Peyer's patch (tissue), 4 donors: ENCODE data around the gene UGT2B28.
"Not testable (repeated sequence)": the region's sequence is repeated elsewhere in the genome, so short reads cannot be mapped to it uniquely, and the experiment has no call there.

Experiments
- POLR2A ChIP-seq, 2 donors: fragments of 450-650 bp; IDR thresholded peaks; one replicate each; pipeline ENCODE4 v1.5.1; 2017; ENCODE audit warnings: antibody characterized with exemption in 2 of 2, mild to moderate bottlenecking in 2 of 2, moderate library complexity in 2 of 2
- TF ChIP-seq, protein P1 (sequence below), 6 experiments: fragments of 450-650 bp in 4 of 6; fragments of 200-600 bp in 2 of 6; sonication (generic) in 1 of 6; IDR thresholded peaks; one replicate each; pipeline ENCODE4 v1.5.1; 2017 to 2019; ENCODE audit warnings: antibody characterized with exemption in 6 of 6, mild to moderate bottlenecking in 3 of 6, moderate library complexity in 1 of 6

GRCh38 chr4:69268612-69269011 lies 11.7 kb upstream of the UGT2B28 start:
- TF ChIP-seq, protein P1, sequence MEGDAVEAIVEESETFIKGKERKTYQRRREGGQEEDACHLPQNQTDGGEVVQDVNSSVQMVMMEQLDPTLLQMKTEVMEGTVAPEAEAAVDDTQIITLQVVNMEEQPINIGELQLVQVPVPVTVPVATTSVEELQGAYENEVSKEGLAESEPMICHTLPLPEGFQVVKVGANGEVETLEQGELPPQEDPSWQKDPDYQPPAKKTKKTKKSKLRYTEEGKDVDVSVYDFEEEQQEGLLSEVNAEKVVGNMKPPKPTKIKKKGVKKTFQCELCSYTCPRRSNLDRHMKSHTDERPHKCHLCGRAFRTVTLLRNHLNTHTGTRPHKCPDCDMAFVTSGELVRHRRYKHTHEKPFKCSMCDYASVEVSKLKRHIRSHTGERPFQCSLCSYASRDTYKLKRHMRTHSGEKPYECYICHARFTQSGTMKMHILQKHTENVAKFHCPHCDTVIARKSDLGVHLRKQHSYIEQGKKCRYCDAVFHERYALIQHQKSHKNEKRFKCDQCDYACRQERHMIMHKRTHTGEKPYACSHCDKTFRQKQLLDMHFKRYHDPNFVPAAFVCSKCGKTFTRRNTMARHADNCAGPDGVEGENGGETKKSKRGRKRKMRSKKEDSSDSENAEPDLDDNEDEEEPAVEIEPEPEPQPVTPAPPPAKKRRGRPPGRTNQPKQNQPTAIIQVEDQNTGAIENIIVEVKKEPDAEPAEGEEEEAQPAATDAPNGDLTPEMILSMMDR (IDR thresholded peaks at IDR 0.05): not testable (repeated sequence)
- TF ChIP-seq POLR2A (IDR thresholded peaks at IDR 0.05): not testable (repeated sequence)
